H9 (cell line): Measurements from ENCODE around the gene GLRA3. TPM values are rescaled to one million over a fixed set of nuclear protein-coding genes. Genes with fewer than 3 reads are reported as not detected.

Experiments
- DNase-seq: peaks from one replicate; pipeline ENCODE4 v3.0.0-alpha.2; 2017
- H2AFZ ChIP-seq: one replicate; pipeline ENCODE4 v1.6.1; 2013; ENCODE audit warnings: mild to moderate bottlenecking, low read length, control low read depth, moderate library complexity
- H2AK5ac ChIP-seq: 2 replicates; pipeline ENCODE4 v1.6.1; 2013; ENCODE audit warnings: low read length, control low read depth, mixed read lengths; ENCODE audit not compliant: insufficient read length
- H2BK120ac ChIP-seq: one replicate; pipeline ENCODE4 v1.6.1; 2013; ENCODE audit warnings: low read depth, mild to moderate bottlenecking, low read length, control low read depth, inconsistent platforms; ENCODE audit not compliant: poor library complexity, severe bottlenecking
- H2BK12ac ChIP-seq: 2 replicates; pipeline ENCODE4 v1.6.1; 2013; ENCODE audit warnings: low read length, control low read depth, mixed read lengths, low read depth; ENCODE audit not compliant: insufficient read length
- H2BK15ac ChIP-seq: 2 replicates; pipeline ENCODE4 v1.6.1; 2013; ENCODE audit warnings: low read depth, low read length, control low read depth
- H2BK20ac ChIP-seq: one replicate; pipeline ENCODE4 v1.6.1; 2013; ENCODE audit warnings: low read depth, mild to moderate bottlenecking, low read length, control low read depth, inconsistent platforms; ENCODE audit not compliant: poor library complexity, severe bottlenecking
- H2BK5ac ChIP-seq: 2 replicates; pipeline ENCODE4 v1.6.1; 2013; ENCODE audit warnings: low read length, control low read depth, mixed read lengths; ENCODE audit not compliant: insufficient read length
- H3K14ac ChIP-seq: 2 replicates; pipeline ENCODE4 v1.6.1; 2013; ENCODE audit warnings: low read length, control low read depth; ENCODE audit not compliant: insufficient read depth
- H3K18ac ChIP-seq: 2 replicates; pipeline ENCODE4 v1.6.1; 2013; ENCODE audit warnings: low read depth, mild to moderate bottlenecking, mixed read lengths, low read length, control low read depth; ENCODE audit not compliant: insufficient read length
- H3K23ac ChIP-seq: 2 replicates; pipeline ENCODE4 v1.6.1; 2013; ENCODE audit warnings: low read length, control low read depth, mixed read lengths, low read depth; ENCODE audit not compliant: insufficient read length
- H3K23me2 ChIP-seq: 2 replicates; pipeline ENCODE4 v1.6.1; 2013; ENCODE audit warnings: low read depth, mild to moderate bottlenecking, mixed read lengths, low read length, control low read depth; ENCODE audit not compliant: insufficient read length, poor library complexity, severe bottlenecking
- H3K27ac ChIP-seq: 2 replicates; pipeline ENCODE4 v1.5.1; 2013; ENCODE audit warnings: low read length, control low read depth, mixed read lengths, low read depth; ENCODE audit not compliant: insufficient read length
- H3K27me3 ChIP-seq: 2 replicates; pipeline ENCODE4 v1.6.1; 2013; ENCODE audit warnings: low read length, control low read depth, inconsistent platforms; ENCODE audit not compliant: insufficient read depth
- H3K4ac ChIP-seq: 2 replicates; pipeline ENCODE4 v1.6.1; 2013; ENCODE audit warnings: low read depth, mild to moderate bottlenecking, control low read depth, inconsistent platforms, low read length, moderate library complexity
- H3K4me1 ChIP-seq: 2 replicates; pipeline ENCODE4 v1.6.1; 2013; ENCODE audit warnings: low read length, control low read depth, inconsistent platforms; ENCODE audit not compliant: insufficient read depth
- H3K4me2 ChIP-seq: 2 replicates; pipeline ENCODE4 v1.6.1; 2013; ENCODE audit warnings: low read length, control low read depth, mixed read lengths; ENCODE audit not compliant: insufficient read length, insufficient read depth
- H3K56ac ChIP-seq: 2 replicates; pipeline ENCODE4 v1.6.1; 2013; ENCODE audit warnings: low read depth, mild to moderate bottlenecking, mixed read lengths, low read length, control low read depth; ENCODE audit not compliant: insufficient read length
- H3K79me1 ChIP-seq: 2 replicates; pipeline ENCODE4 v1.6.1; 2013; ENCODE audit warnings: low read depth, mild to moderate bottlenecking, moderate library complexity, low read length, control low read depth, inconsistent platforms; ENCODE audit not compliant: insufficient read depth, poor library complexity, severe bottlenecking
- H3K79me2 ChIP-seq: 2 replicates; pipeline ENCODE4 v1.6.1; 2013; ENCODE audit warnings: low read length, control low read depth, inconsistent platforms; ENCODE audit not compliant: insufficient read depth
- H3K9ac ChIP-seq: 2 replicates; pipeline ENCODE4 v1.6.1; 2013; ENCODE audit warnings: low read length, control low read depth, mixed read lengths; ENCODE audit not compliant: insufficient read length; ENCODE audit errors: extremely low read depth
- H3K9me3 ChIP-seq: one replicate; pipeline ENCODE4 v1.6.1; 2013; ENCODE audit warnings: low read depth, low read length, inconsistent platforms; ENCODE audit not compliant: control insufficient read depth
- H3T11ph ChIP-seq: one replicate; pipeline ENCODE4 v1.6.1; 2013; ENCODE audit warnings: mild to moderate bottlenecking, low read length, control low read depth, inconsistent platforms
- H4K20me1 ChIP-seq: one replicate; pipeline ENCODE4 v1.6.1; 2013; ENCODE audit not compliant: control insufficient read depth, insufficient read length, insufficient read depth
- H4K5ac ChIP-seq: 2 replicates; pipeline ENCODE4 v1.6.1; 2013; ENCODE audit warnings: low read depth, mild to moderate bottlenecking, mixed read lengths, low read length, control low read depth; ENCODE audit not compliant: insufficient read length
- H4K8ac ChIP-seq: replicated peaks from 2 replicates; pipeline ENCODE4 v1.6.1; 2013; ENCODE audit warnings: low read length, control low read depth, mixed read lengths, low read depth; ENCODE audit not compliant: insufficient read length
- H4K91ac ChIP-seq: 2 replicates; pipeline ENCODE4 v1.6.1; 2013; ENCODE audit warnings: low read depth, mild to moderate bottlenecking, moderate library complexity, mixed read lengths, low read length, control low read depth; ENCODE audit not compliant: insufficient read length
- H3K27ac Mint-ChIP-seq, 3 experiments: 2 replicates in 2 of 3; 3 replicates in 1 of 3; pipeline ENCODE4 v1.8.0; 2020 to 2021; ENCODE audit warnings: mixed read lengths in 3 of 3, mild to moderate bottlenecking in 1 of 3, moderate library complexity in 1 of 3
- H3K27me3 Mint-ChIP-seq: 2 replicates; pipeline ENCODE4 v1.8.0; 2021; ENCODE audit warnings: low read depth, mild to moderate bottlenecking, moderate library complexity, mixed read lengths
- H3K36me3 Mint-ChIP-seq, 3 experiments: 2 replicates in 2 of 3; 3 replicates in 1 of 3; pipeline ENCODE4 v1.8.0; 2020 to 2021; ENCODE audit warnings: low read depth in 3 of 3, mixed read lengths in 3 of 3; ENCODE audit not compliant: insufficient read depth in 1 of 3
- H3K4me1 Mint-ChIP-seq, 2 experiments: 2 replicates each; pipeline ENCODE4 v1.8.0; 2020; ENCODE audit warnings: mixed read lengths in 2 of 2
- H3K4me3 Mint-ChIP-seq, 2 experiments: 2 replicates in 1 of 2; 3 replicates in 1 of 2; pipeline ENCODE4 v1.8.0; 2020 to 2021; ENCODE audit warnings: mild to moderate bottlenecking in 2 of 2, mixed read lengths in 2 of 2, moderate library complexity in 1 of 2
- H3K9me3 Mint-ChIP-seq, 2 experiments: 2 replicates in 1 of 2; 3 replicates in 1 of 2; pipeline ENCODE4 v1.8.0; 2020; ENCODE audit warnings: mild to moderate bottlenecking in 2 of 2, mixed read lengths in 2 of 2, moderate library complexity in 1 of 2
- total RNA-seq: library from RNA; stranded (reverse); gene quantifications from 2 replicates; pipeline ENCODE4 v1.2.1, GENCODE V29; 2021
- TF ChIP-seq, protein P1 (sequence below): fragments of 200-600 bp; sonication (generic); conservative IDR thresholded peaks from 3 replicates; pipeline ENCODE4 v1.8.0; 2021; ENCODE audit warnings: antibody characterized with exemption, mild to moderate bottlenecking

Gene GLRA3
- total RNA-seq, 1 experiment from 2014 or later: 0.09 TPM

DNA sequence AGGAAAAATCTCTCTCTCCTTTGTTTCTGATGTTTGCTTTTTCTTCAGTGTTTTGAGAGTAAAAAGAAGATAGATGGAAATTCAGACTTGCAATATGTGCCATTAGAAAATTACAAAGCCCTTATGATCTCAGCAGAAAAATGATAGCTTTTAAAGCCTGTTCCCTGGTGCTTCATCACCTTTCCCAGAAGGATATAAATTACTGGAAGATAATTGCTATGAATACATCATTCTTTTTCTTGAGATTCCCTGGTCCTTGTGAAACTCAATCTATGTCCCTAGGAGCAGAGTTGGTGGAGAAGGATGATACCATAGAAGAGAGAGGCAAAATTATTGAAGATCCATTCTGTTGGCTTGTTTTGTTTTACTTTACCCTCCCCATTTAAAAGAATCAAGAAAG, 86.5 kb downstream of the GLRA3 start:
- H4K5ac ChIP-seq: no peak overlapping the region
- Mint-ChIP-seq H3K9me3 (peaks cover 0 to 6% of the 10 kb centered on the region in 2 experiments; a peak in 3 of 5 replicates), H3K4me3 (no peak overlapping the region), H3K27me3 (no peaks in the 10 kb centered on the region), H3K4me1 (peaks cover 2 to 5% of the 10 kb centered on the region in 2 experiments; a peak in 1 of 4 replicates), H3K27ac (no peak overlapping the region), H3K36me3 (no peaks in the 10 kb centered on the region)
- H3K23ac ChIP-seq: no peak overlapping the region
- H4K8ac ChIP-seq: no peak overlapping the region
- H3K4me1 ChIP-seq: no peaks in the 10 kb centered on the region
- no peak overlapping the region for H4K91ac ChIP-seq
- H3K18ac ChIP-seq: no peak overlapping the region
- no peak overlapping the region for H3K4me2 ChIP-seq
- H3T11ph ChIP-seq: no peak overlapping the region
- H3K79me1 ChIP-seq: no peaks in the 10 kb centered on the region
- no peak overlapping the region for H2AK5ac ChIP-seq
- no peaks in the 10 kb centered on the region for H3K79me2 ChIP-seq
- no peak overlapping the region for H3K27ac ChIP-seq
- no peaks in the 10 kb centered on the region for H4K20me1 ChIP-seq
- TF ChIP-seq, protein P1, sequence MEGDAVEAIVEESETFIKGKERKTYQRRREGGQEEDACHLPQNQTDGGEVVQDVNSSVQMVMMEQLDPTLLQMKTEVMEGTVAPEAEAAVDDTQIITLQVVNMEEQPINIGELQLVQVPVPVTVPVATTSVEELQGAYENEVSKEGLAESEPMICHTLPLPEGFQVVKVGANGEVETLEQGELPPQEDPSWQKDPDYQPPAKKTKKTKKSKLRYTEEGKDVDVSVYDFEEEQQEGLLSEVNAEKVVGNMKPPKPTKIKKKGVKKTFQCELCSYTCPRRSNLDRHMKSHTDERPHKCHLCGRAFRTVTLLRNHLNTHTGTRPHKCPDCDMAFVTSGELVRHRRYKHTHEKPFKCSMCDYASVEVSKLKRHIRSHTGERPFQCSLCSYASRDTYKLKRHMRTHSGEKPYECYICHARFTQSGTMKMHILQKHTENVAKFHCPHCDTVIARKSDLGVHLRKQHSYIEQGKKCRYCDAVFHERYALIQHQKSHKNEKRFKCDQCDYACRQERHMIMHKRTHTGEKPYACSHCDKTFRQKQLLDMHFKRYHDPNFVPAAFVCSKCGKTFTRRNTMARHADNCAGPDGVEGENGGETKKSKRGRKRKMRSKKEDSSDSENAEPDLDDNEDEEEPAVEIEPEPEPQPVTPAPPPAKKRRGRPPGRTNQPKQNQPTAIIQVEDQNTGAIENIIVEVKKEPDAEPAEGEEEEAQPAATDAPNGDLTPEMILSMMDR: no peak
- H3K4ac ChIP-seq: no peak overlapping the region
- no peak overlapping the region for H2BK15ac ChIP-seq
- no peak overlapping the region for H3K14ac ChIP-seq
- no peaks in the 10 kb centered on the region for H3K27me3 ChIP-seq
- no peak overlapping the region for H2AFZ ChIP-seq
- H2BK20ac ChIP-seq: no peak overlapping the region
- no peaks in the 10 kb centered on the region for H3K23me2 ChIP-seq
- no peak overlapping the region for H2BK12ac ChIP-seq
- no peak overlapping the region for H3K56ac ChIP-seq
- no peak overlapping the region for H2BK120ac ChIP-seq
- H2BK5ac ChIP-seq: no peak overlapping the region
- no peaks in the 10 kb centered on the region for H3K9me3 ChIP-seq
- DNase-seq: no peak
- H3K9ac ChIP-seq: no peak overlapping the region
